Adipose tissue (tissue), 3 donors: Measurements from ENCODE around the gene NEURL1B. TPM values are rescaled to one million over a fixed set of nuclear protein-coding genes. Genes with fewer than 3 reads are reported as not detected.
A peak's percentile ranks its signal among the peaks of the same experiment; 100 is the strongest.

Experiments used
- H3K27ac ChIP-seq: one replicate; pipeline ENCODE4 v1.5.1; 2013; ENCODE audit warnings: low read depth, low read length
- WGBS, 3 donors: extraction: QIAGEN DNeasy Blood & Tissue Kit; methylation state at CpG; one replicate each; pipeline ENCODE4 v1.1.7; 2013; 5-methylcytosine and 5-hydroxymethylcytosine counted together
- polyA plus RNA-seq, 3 donors: library from polyadenylated mRNA; stranded (reverse); fragments of 200-250 nt; gene quantifications; one replicate each; pipeline ENCODE4 v1.2.3, GENCODE V29; 2013
- donor health status: healthy with polysubstance abuse.
- donor health status: Bipolar disorder and iron deficiency.
- donor health status: healthy.

NEURL1B gene
- polyA plus RNA-seq, 3 donors, result 3.7 to 17.5 (median 12.8) TPM

DNA sequence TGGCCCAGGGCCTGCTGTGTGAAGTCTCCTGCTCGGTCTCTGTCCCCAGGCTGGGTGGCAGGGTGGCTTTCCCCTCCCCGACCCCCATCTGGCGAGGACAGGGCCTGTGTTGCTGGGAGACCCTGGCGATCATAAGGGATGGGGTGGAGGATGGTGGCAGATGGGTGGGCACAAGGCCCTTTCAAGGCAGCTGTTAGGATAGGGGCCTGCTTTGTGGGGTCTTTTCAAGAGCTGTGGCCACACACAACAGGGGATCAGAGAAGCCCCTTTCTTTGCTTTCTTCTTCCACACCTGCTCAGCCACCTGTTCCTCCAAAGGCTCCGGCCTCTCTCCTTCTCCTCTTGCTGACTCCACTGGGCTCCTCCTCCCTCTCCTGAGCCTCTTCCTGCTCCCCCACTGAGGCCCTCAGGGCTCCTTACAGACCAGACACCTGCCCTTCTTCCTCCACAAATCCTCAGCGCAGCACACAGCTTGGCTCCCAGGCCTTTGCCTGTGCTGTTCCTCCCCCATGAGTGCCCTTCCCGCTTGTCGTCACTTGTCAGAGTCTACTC is 15.0 kb upstream of the NEURL1B start:
- H3K27ac ChIP-seq, result no peak overlapping the region
- WGBS, 3 donors, result 90 to 97% (median 95%) methylated on average over 8 of the region's 8 CpGs

- no peak overlapping the region for H3K27ac ChIP-seq
- 71 to 89% (median 85%) methylated on average over 5 of the region's 5 CpGs for WGBS, 3 donors
Observed at GRCh38 chr5:172630082-172630481, 11.0 kb upstream of the NEURL1B start.

GRCh38 chr5:172630482-172630881 is 10.6 kb upstream of the NEURL1B start:
- WGBS, 3 donors, result 84 to 95% (median 93%) methylated on average over 6 of the region's 6 CpGs
- no peak overlapping the region for H3K27ac ChIP-seq

GRCh38 chr5:172630986-172631385 is 10.1 kb upstream of the NEURL1B start:
- WGBS, 3 donors, result 52 to 86% (median 83%) methylated on average over 6 of the region's 6 CpGs
- H3K27ac ChIP-seq, result no peak overlapping the region

DNA sequence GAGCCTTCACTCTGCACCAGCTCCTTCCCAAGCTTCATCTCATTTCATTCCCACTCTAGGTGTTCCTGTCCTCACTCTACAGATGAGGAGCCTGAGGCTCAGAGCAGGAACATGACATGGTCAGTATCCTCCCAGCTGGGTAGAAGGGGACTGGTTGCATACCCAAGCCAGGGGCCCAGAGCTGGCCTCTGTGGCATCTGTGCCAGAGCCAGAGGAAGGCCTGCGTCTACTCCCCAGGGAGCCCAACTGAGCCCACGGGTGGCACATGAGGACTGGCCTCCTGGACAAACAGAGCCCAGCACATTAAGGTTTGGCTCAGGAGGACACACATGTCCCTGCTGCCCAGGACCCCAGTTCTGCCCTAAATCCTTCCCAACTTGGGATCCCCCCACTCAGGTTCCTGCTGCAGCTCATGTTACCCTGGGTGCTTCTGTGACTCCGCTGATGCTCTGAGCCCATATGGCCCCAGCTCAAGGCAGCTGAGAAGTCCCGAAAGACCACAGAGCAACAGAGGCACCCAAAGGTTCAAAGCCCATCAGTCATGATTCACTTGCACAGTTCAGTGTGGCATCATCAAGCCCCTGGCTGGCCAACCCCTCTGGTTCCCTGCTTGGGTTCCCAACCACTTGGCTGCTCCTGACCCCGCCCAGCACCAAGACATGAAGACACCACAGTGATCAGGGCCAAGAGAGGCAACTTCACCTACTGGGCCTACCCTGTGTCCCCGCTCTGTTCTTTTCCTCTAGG is 8.5 kb upstream of the NEURL1B start:
- WGBS, 3 donors, result 93 to 95% (median 94%) methylated on average over 6 of the region's 6 CpGs
- H3K27ac ChIP-seq, result no peak overlapping the region

DNA sequence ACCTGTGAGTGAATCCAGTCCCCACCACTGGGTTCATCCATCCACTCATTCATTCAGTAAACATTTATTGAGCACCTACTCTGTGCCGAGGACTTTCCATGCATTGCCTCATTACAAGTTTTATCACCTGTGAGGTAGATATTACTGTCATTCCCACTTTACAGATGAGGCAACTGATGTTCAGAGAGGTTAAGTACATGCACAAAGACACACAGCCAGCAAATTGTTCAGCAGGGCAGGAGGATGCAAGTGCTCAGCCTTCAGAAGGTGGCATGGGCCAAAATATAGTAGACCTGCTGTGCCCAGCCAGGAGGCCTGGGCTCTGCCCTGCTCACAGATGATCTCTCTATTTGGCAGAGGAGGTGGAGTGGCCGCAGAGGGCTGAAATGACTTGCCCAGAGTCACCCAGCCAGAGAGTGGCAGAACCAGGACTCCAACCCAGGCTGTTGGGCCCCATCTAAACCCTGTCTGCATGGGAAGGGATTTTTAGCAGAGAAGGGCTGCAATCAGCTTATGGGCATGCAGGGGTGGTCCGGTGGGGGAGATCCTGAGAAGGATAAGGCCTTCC is 7.6 kb upstream of the NEURL1B start:
- 90 to 98% (median 91%) methylated on average over 3 of the region's 3 CpGs for WGBS, 3 donors
- no peak overlapping the region for H3K27ac ChIP-seq

GRCh38 chr5:172634106-172634899 is 6.8 kb upstream of the NEURL1B start:
- WGBS, 3 donors, result 88 to 91% (median 91%) methylated on average over 4 of the region's 4 CpGs
- H3K27ac ChIP-seq, result no peak overlapping the region

GRCh38 chr5:172635038-172635437 is 6.0 kb upstream of the NEURL1B start:
- 90 to 92% (median 91%) methylated on average over 12 of the region's 12 CpGs for WGBS, 3 donors
- H3K27ac ChIP-seq, result no peak overlapping the region

- 94 to 95% (median 95%) methylated on average over 11 of the region's 11 CpGs for WGBS, 3 donors
- no peak overlapping the region for H3K27ac ChIP-seq
Observed at GRCh38 chr5:172636279-172637050, 4.6 kb upstream of the NEURL1B start.

GRCh38 chr5:172637110-172637580 is 3.9 kb upstream of the NEURL1B start:
- H3K27ac ChIP-seq, result no peak overlapping the region
- 65 to 74% (median 67%) methylated on average over 10 of the region's 10 CpGs for WGBS, 3 donors

DNA sequence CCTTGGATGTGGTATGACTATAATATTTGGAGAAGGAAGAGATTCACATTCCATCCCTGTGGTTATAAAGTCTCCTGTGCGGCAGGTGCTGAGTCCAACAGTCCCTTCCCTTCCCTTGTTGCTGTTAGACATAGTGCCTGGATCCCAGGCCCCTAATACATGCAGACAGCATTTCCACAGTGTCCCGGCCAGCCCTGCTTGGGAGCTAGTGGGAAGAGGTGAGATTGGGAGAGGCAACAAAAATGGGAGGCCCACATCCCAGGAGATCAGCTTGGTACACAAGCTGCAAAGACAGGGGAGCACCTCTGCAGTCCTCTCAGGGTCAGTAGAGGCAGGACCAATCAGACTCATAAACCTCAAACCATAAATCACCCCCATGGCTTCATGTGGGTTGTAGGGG is 3.3 kb upstream of the NEURL1B start:
- 80 to 86% (median 86%) methylated on average over 2 of the region's 2 CpGs for WGBS, 3 donors
- no peak overlapping the region for H3K27ac ChIP-seq

GRCh38 chr5:172638209-172638768 is 2.8 kb upstream of the NEURL1B start:
- WGBS, 3 donors, result 84 to 90% (median 84%) methylated on average over 3 of the region's 3 CpGs
- no peak overlapping the region for H3K27ac ChIP-seq

DNA sequence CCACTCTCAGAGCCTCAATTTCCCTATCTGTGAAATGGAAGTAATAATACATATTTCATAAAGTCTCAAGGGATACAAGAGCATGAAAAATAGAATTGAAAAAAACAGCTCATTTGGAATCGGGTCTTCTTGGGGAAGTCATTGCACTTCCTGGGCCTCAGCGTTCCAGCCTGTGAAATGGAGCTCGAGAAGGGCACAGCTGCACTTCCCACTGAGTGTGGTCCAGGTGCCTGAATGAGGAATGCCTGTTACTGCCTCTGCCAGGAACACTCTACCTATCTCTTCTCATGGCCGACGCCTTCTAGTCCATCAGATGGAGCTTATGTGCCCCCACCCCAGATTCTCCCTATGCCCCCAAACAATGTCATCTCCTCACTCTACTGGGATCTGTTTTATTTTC is 924 bp upstream of the NEURL1B start:
- no peak overlapping the region for H3K27ac ChIP-seq

GRCh38 chr5:172641359-172642050 is 442 bp downstream of the NEURL1B start:
- WGBS, 3 donors, result 1 to 3% (median 2%) methylated on average over 72 to 73 of the region's 73 CpGs
- H3K27ac ChIP-seq, result peak overlapping the region; percentile 34

More for the DNA sequence above, 924 bp upstream of the NEURL1B start:
- 70 to 84% (median 78%) methylated on average over 5 of the region's 5 CpGs for WGBS, 3 donors

- WGBS, 3 donors, result 22 to 43% (median 26%) methylated on average over 14 of the region's 14 CpGs
- no peak overlapping the region for H3K27ac ChIP-seq
Observed at GRCh38 chr5:172642051-172642409, 967 bp downstream of the NEURL1B start.

DNA sequence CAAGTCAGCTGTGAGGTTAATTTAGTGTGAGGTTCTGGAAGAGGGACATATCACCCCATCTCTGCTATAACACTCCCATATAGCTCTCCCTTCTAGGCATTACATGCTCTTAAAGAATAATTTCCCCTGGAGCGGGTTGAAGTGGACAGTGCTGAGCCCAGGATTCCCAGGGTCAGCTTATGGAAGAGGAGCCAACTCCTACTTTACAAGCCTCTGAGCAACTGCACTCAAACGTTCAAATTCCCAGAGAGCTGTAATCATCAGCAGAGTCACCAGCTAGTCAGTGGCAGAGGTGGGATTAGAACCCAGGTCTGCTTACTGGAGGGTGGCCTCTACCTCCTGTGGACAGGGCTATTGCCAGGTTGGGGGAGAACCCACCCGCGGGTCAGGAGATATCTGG is 1.4 kb downstream of the NEURL1B start:
- WGBS, 3 donors, result 31 to 42% (median 39%) methylated on average over 4 of the region's 4 CpGs
- H3K27ac ChIP-seq, result no peak overlapping the region
